ENCODE data around the gene DPP7. TPM values are rescaled to one million over a fixed set of nuclear protein-coding genes. Genes with fewer than 3 reads are reported as not detected.

The DPP7 gene
- total RNA-seq, 2 experiments from 2014 or later, result 344 to 349 TPM

GRCh38 chr9:137062384-137062783 is 52.1 kb downstream of the DPP7 start:
- no peaks in the 10 kb centered on the region for H3K9me3 ChIP-seq (ENCODE audit: control insufficient read depth in 1 of 2, insufficient read depth in 1 of 2, low read length in 2 of 2)
- no peaks in the 10 kb centered on the region for H3K36me3 ChIP-seq (ENCODE audit: insufficient read depth, low read length)
- H3K27ac ChIP-seq (ENCODE audit: low read depth in 1 of 2, low read length in 2 of 2), result no peak overlapping the region
- H3K4me3 ChIP-seq (ENCODE audit: low read length), result no peak overlapping the region
- Mint-ChIP-seq H3K4me1 (ENCODE audit: low read depth) (no peaks in the 10 kb centered on the region), H3K4me3 (no peak overlapping the region), H3K9me3 (no peaks in the 10 kb centered on the region), H3K27me3 (no peaks in the 10 kb centered on the region), H3K36me3 (ENCODE audit: low read depth) (no peaks in the 10 kb centered on the region), H3K27ac (no peak overlapping the region)
- no peak for ATAC-seq (ENCODE audit: poor library complexity)
- TF ChIP-seq CTCF (IDR thresholded peaks at IDR 0.05), result no peak
- intact Hi-C loops (cut with DNase I, micrococcal nuclease), result loop anchor here in 1 of 2 experiments (10.0 kb wide), 1 partner anchor 278 kb away; no protein-coding TSS in a partner anchor
- DNase-seq, result no peak
- H3K4me1 ChIP-seq (ENCODE audit: insufficient read depth, low read length), result peaks cover 7% of the 10 kb centered on the region
- POLR2A ChIA-PET, result no interaction called here
- no peaks in the 10 kb centered on the region for H3K27me3 ChIP-seq (ENCODE audit: control insufficient read depth in 1 of 2, insufficient read depth in 2 of 2, low read length in 2 of 2)
- CTCF ChIA-PET, result no interaction called here

Other genes starting within 250 kb of the DPP7 start
- gene EDF1, start 248.4 kb downstream of the DPP7 start, total RNA-seq, result 100 to 1,000 TPM; 215 to 220 TPM
- 10 to 100 TPM; 10.6 to 11.6 TPM for gene TRAF2, start 228.2 kb downstream of the DPP7 start, total RNA-seq
- 10 to 100 TPM; 41.0 to 41.7 TPM for gene FBXW5, start 170.0 kb downstream of the DPP7 start, total RNA-seq
- not detected for gene C8G, start 169.5 kb downstream of the DPP7 start, total RNA-seq
- gene LCN12, start 162.5 kb downstream of the DPP7 start, total RNA-seq, result 1 to 10 TPM; 1.3 to 1.5 TPM
- gene PTGDS, start 137.2 kb downstream of the DPP7 start, total RNA-seq, result 10 to 100 TPM; 40.6 to 41.0 TPM
- gene LCNL1, start 131.7 kb downstream of the DPP7 start, total RNA-seq, result 1 to 10 TPM in 1 of 2 experiments, under 1 TPM in 1; 0.93 to 1.0 TPM
- 10 to 100 TPM; 67.0 to 67.8 TPM for gene PAXX, start 122.3 kb downstream of the DPP7 start, total RNA-seq
- gene CLIC3, start 118.2 kb downstream of the DPP7 start, total RNA-seq, result 1 to 10 TPM; 2.1 to 2.8 TPM
- 10 to 100 TPM; 80.1 to 86.8 TPM for gene ABCA2, start 86.5 kb downstream of the DPP7 start, total RNA-seq
- 1 to 10 TPM; 1.7 to 1.8 TPM for gene FUT7, start 82.6 kb downstream of the DPP7 start, total RNA-seq
- gene NPDC1, start 68.6 kb downstream of the DPP7 start, total RNA-seq, result 10 to 100 TPM; 15.3 to 16.0 TPM
- gene ENTPD2, start 60.7 kb downstream of the DPP7 start, total RNA-seq, result not detected
- under 1 TPM; 0.17 to 0.19 TPM for gene SAPCD2, start 44.2 kb downstream of the DPP7 start, total RNA-seq
- gene UAP1L1, start 37.2 kb downstream of the DPP7 start, total RNA-seq, result 1 to 10 TPM; 6.5 to 6.8 TPM
- 10 to 100 TPM; 60.9 to 66.9 TPM for gene MAN1B1, start 27.7 kb downstream of the DPP7 start, total RNA-seq
- not detected for gene GRIN1, start 24.4 kb upstream of the DPP7 start, total RNA-seq
- gene LRRC26, start 55.3 kb upstream of the DPP7 start, total RNA-seq, result not detected
- gene TMEM210, start 57.3 kb upstream of the DPP7 start, total RNA-seq, result not detected
- gene ANAPC2, start 73.8 kb upstream of the DPP7 start, total RNA-seq, result 100 to 1,000 TPM; 144 to 149 TPM
- gene SSNA1, start 73.9 kb upstream of the DPP7 start, total RNA-seq, result 10 to 100 TPM; 30.1 to 30.5 TPM
- 1 to 10 TPM; 6.1 to 8.6 TPM for gene TPRN, start 86.0 kb upstream of the DPP7 start, total RNA-seq
- 10 to 100 TPM; 18.2 to 18.7 TPM for gene TMEM203, start 90.9 kb upstream of the DPP7 start, total RNA-seq
- gene NDOR1, start 91.0 kb upstream of the DPP7 start, total RNA-seq, result 10 to 100 TPM; 22.8 to 25.3 TPM
- under 1 TPM; 0.66 to 0.67 TPM for gene RNF208, start 107.5 kb upstream of the DPP7 start, total RNA-seq
- gene CYSRT1, start 110.4 kb upstream of the DPP7 start, total RNA-seq, result under 1 TPM; 0.33 to 0.42 TPM
- under 1 TPM in 1 of 2 experiments, not detected in 1; 0.14 TPM for gene RNF224, start 112.8 kb upstream of the DPP7 start, total RNA-seq
- gene SLC34A3, start 116.2 kb upstream of the DPP7 start, total RNA-seq, result not detected
- 10 to 100 TPM; 93.8 to 98.2 TPM for gene TUBB4B, start 126.6 kb upstream of the DPP7 start, total RNA-seq
- gene STPG3, start 136.6 kb upstream of the DPP7 start, total RNA-seq, result not detected
- 10 to 100 TPM; 20.7 to 21.2 TPM for gene NELFB, start 140.6 kb upstream of the DPP7 start, total RNA-seq
- gene TOR4A, start 163.0 kb upstream of the DPP7 start, total RNA-seq, result under 1 TPM; 0.67 to 0.80 TPM
- gene NRARP, start 187.5 kb upstream of the DPP7 start, total RNA-seq, result 1 to 10 TPM in 1 of 2 experiments, under 1 TPM in 1; 0.96 to 1.4 TPM

All from CD4-positive, alpha-beta T cell (primary cell).